Pancreas (tissue), 10 donors: Measurements from ENCODE around the gene SMCR8. TPM values are rescaled to one million over a fixed set of nuclear protein-coding genes. Genes with fewer than 3 reads are reported as not detected.

ENCODE experiments used
- ATAC-seq, 4 donors: fragments of 200-7000 bp; cut with Tn5 transposase; one replicate each; pipeline versions ENCODE4 v1.8.0 to v1.9.1; 2020; ENCODE audit warnings: mild to moderate bottlenecking in 4 of 4, moderate library complexity in 4 of 4
- DNase-seq, 6 donors: peaks; one replicate each; pipeline ENCODE4 v3.0.0-alpha.2; 2020
- FAIRE-seq: peaks from 2 replicates; lab custom pipeline; 2012; peaks lifted over from hg19 to GRCh38; lab: Jason Lieb, UNC
- H3K27ac ChIP-seq, 4 donors: fragments of 200-600 bp; sonication (generic); 1 replicate in 3 of 4; 2 replicates in 1 of 4; pipeline versions ENCODE4 v1.5.0 to v1.8.0; 2020
- H3K27me3 ChIP-seq, 4 donors: fragments of 200-600 bp; one replicate each; pipeline ENCODE4 v1.8.0; 2021
- H3K36me3 ChIP-seq, 3 donors: fragments of 200-600 bp; sonication (generic) in 1 of 3; one replicate each; pipeline versions ENCODE4 v1.5.0 to v1.8.0; 2020 to 2021
- H3K4me1 ChIP-seq, 3 donors: fragments of 200-600 bp; one replicate each; pipeline ENCODE4 v1.8.0; 2021
- H3K4me3 ChIP-seq, 4 donors: fragments of 200-600 bp; sonication (generic) in 2 of 4; one replicate each; pipeline versions ENCODE4 v1.5.0 to v1.8.0; 2020 to 2021
- H3K9me3 ChIP-seq, 4 donors: fragments of 200-600 bp; one replicate each; pipeline ENCODE4 v1.8.0; 2021
- CTCF ChIP-seq, 4 donors: fragments of 200-600 bp; sonication (generic) in 3 of 4; IDR thresholded peaks; one replicate each; pipeline versions ENCODE4 v1.5.0 to v1.8.0; 2021; ENCODE audit warnings: antibody characterized with exemption in 4 of 4
- WGBS, 2 donors: extraction: QIAGEN DNeasy Blood & Tissue Kit; methylation state at CpG; one replicate each; pipeline ENCODE4 v1.1.7; 2013; 5-methylcytosine and 5-hydroxymethylcytosine counted together
- intact Hi-C, 3 donors: fragments of 100-400 bp; cut with DNase I; formaldehyde crosslinking; loops; one replicate each; pipeline versions ENCODE4 v1.11.1 to v1.14.2; 2022
- polyA plus RNA-seq, 2 donors: library from polyadenylated mRNA; stranded (reverse); fragments of 200-250 nt; gene quantifications; one replicate each; pipeline ENCODE4 v1.2.3, GENCODE V29; 2013
- total RNA-seq, 6 donors: library from RNA; stranded (reverse); fragmentation: NEBNext Ultra II Directional in 4 of 6; extraction: Animal tissue kit (Norgen Biotek cat#: 25700) in 4 of 6; gene quantifications; one replicate each; pipeline versions ENCODE4 v1.2.1 to v1.2.4, GENCODE V29; 2021 to 2023
- donor health status: healthy with polysubstance abuse.
- donor health status: DM: no; HTN: no; CAD: no; lungs with moderate emphysema.
- donor health status: DM: no; HTN: no; CAD: no.
- donor health status: control.
- donor health status: control.
- donor health status: Bipolar disorder and iron deficiency.
- donor health status: DM: yes; HTN: yes; CAD: no.
- donor health status: DM: no; HTN: no; CAD: no.
- donor health status: DM: no; HTN: no; CAD: no.
- donor health status: DM: yes; HTN: yes; CAD: no.

The SMCR8 gene
- total and polyA plus RNA-seq, 8 donors, result 2.7 to 11.5 (median 5.9) TPM

GRCh38 chr17:18326039-18326438 lies 10.9 kb downstream of the SMCR8 start:
- Histone ChIP-seq H3K36me3 (peaks cover 0 to 40% (median 3%) of the 10 kb centered on the region in 3 donors), H3K4me1 (no peaks in the 10 kb centered on the region), H3K4me3 (no peak overlapping the region), H3K9me3 (no peaks in the 10 kb centered on the region), H3K27ac (no peak overlapping the region), H3K27me3 (no peaks in the 10 kb centered on the region)
- FAIRE-seq (no peak), ATAC-seq (no peak), DNase-seq (no peak)
- intact Hi-C loops, result no loop called here
- TF ChIP-seq CTCF (IDR thresholded peaks at IDR 0.05), result no peak
- WGBS, 2 donors, result 99 to 100% methylated on average over 2 of the region's 2 CpGs

GRCh38 chr17:18326572-18326971 lies 11.5 kb downstream of the SMCR8 start:
- TF ChIP-seq CTCF (IDR thresholded peaks at IDR 0.05), result no peak
- Histone ChIP-seq H3K4me1 (no peaks in the 10 kb centered on the region), H3K4me3 (no peak overlapping the region), H3K27ac (no peak overlapping the region), H3K36me3 (peaks cover 0 to 40% (median 3%) of the 10 kb centered on the region in 3 donors), H3K9me3 (no peaks in the 10 kb centered on the region), H3K27me3 (no peaks in the 10 kb centered on the region)
- WGBS, 2 donors, result 94 to 95% methylated on average over 6 of the region's 6 CpGs
- DNase-seq (no peak), FAIRE-seq (no peak), ATAC-seq (no peak)
- intact Hi-C loops, result no loop called here

GRCh38 chr17:18327093-18327492 lies 12.0 kb downstream of the SMCR8 start:
- Histone ChIP-seq H3K36me3 (peaks cover 0 to 40% (median 3%) of the 10 kb centered on the region in 3 donors), H3K27me3 (no peaks in the 10 kb centered on the region), H3K27ac (no peak overlapping the region), H3K4me3 (no peak overlapping the region), H3K9me3 (no peaks in the 10 kb centered on the region), H3K4me1 (no peaks in the 10 kb centered on the region)
- intact Hi-C loops, result no loop called here
- no peak for DNase-seq
- TF ChIP-seq CTCF (IDR thresholded peaks at IDR 0.05), result no peak
- FAIRE-seq, result no peak
- ATAC-seq, result no peak
- 75 to 80% methylated on average over 2 of the region's 2 CpGs for WGBS, 2 donors

GRCh38 chr17:18327556-18327955 lies 12.5 kb downstream of the SMCR8 start:
- H3K4me1 ChIP-seq, result no peaks in the 10 kb centered on the region
- no peak for DNase-seq
- 89% methylated on average over 10 of the region's 10 CpGs for WGBS, 2 donors
- intact Hi-C loops, result no loop called here
- TF ChIP-seq CTCF (IDR thresholded peaks at IDR 0.05), result no peak
- H3K4me3 ChIP-seq, result no peak overlapping the region
- no peak for ATAC-seq
- H3K27me3 ChIP-seq, result no peaks in the 10 kb centered on the region
- H3K36me3 ChIP-seq, result peaks cover 0 to 36% (median 3%) of the 10 kb centered on the region in 3 donors
- H3K9me3 ChIP-seq, result no peaks in the 10 kb centered on the region
- H3K27ac ChIP-seq, result no peak overlapping the region
- FAIRE-seq, result no peak

GRCh38 chr17:18328643-18329204 lies 13.6 kb downstream of the SMCR8 start:
- FAIRE-seq, result no peak
- 92 to 93% methylated on average over 9 of the region's 9 CpGs for WGBS, 2 donors
- no peak overlapping the region for H3K4me3 ChIP-seq
- H3K27ac ChIP-seq, result no peak overlapping the region
- ATAC-seq, result no peak
- intact Hi-C loops, result no loop called here
- H3K27me3 ChIP-seq, result no peaks in the 10 kb centered on the region
- no peaks in the 10 kb centered on the region for H3K9me3 ChIP-seq
- H3K4me1 ChIP-seq, result no peaks in the 10 kb centered on the region
- peaks cover 0 to 24% (median 3%) of the 10 kb centered on the region in 3 donors for H3K36me3 ChIP-seq
- TF ChIP-seq CTCF (IDR thresholded peaks at IDR 0.05), result no peak
- DNase-seq, result no peak
